Activated CD4-positive, alpha-beta T cell treated with anti-CD3 and anti-CD28 coated beads, Interleukin-2, Interleukin-6, amounts not matched to agents 100 ng/mL and 50 ng/mL, durations not matched to agents 16 hours and 8 hours (primary cell): ENCODE data around the gene IFNK.

Source experiments
- DNase-seq: peaks from one replicate; pipeline ENCODE4 v3.0.0-alpha.2; 2020

The IFNK gene

GRCh38 chr9:27539479-27540441 is 15.7 kb downstream of the IFNK start:
- no peak for DNase-seq

- DNase-seq: no peak
Observed at GRCh38 chr9:27540502-27540901, 16.4 kb downstream of the IFNK start.

- no peak for DNase-seq
Observed at GRCh38 chr9:27541740-27542139, 17.6 kb downstream of the IFNK start.

- DNase-seq: no peak
Observed at GRCh38 chr9:27542508-27542907, 18.4 kb downstream of the IFNK start.

GRCh38 chr9:27545471-27545870 is 21.4 kb downstream of the IFNK start:
- DNase-seq: no peak

GRCh38 chr9:27548055-27548741 is 24.1 kb downstream of the IFNK start:
- peak; percentile 34 for DNase-seq

- DNase-seq: no peak
Observed at GRCh38 chr9:27549196-27549755, 25.2 kb downstream of the IFNK start.

GRCh38 chr9:27554712-27555111 is 30.6 kb downstream of the IFNK start:
- no peak for DNase-seq

- no peak for DNase-seq
Observed at GRCh38 chr9:27556470-27556869, 32.4 kb downstream of the IFNK start.

- DNase-seq: no peak
Observed at GRCh38 chr9:27558307-27558706, 34.2 kb downstream of the IFNK start.

GRCh38 chr9:27560457-27560856 is 36.4 kb downstream of the IFNK start:
- DNase-seq: no peak

GRCh38 chr9:27561685-27562084 is 37.6 kb downstream of the IFNK start:
- peak; percentile 29 for DNase-seq

GRCh38 chr9:27563738-27564430 is 39.8 kb downstream of the IFNK start:
- no peak for DNase-seq

- no peak for DNase-seq
Observed at GRCh38 chr9:27564670-27565069, 40.6 kb downstream of the IFNK start.

- no peak for DNase-seq
Observed at GRCh38 chr9:27565696-27566095, 41.6 kb downstream of the IFNK start.

GRCh38 chr9:27566118-27566517 is 42.0 kb downstream of the IFNK start:
- no peak for DNase-seq

- no peak for DNase-seq
Observed at GRCh38 chr9:27569406-27569805, 45.3 kb downstream of the IFNK start.

- no peak for DNase-seq
Observed at GRCh38 chr9:27571011-27571410, 46.9 kb downstream of the IFNK start.

- DNase-seq: no peak
Observed at GRCh38 chr9:27572061-27572460, 48.0 kb downstream of the IFNK start.

- DNase-seq: peak; percentile 75
Observed at GRCh38 chr9:27572566-27572917, 48.5 kb downstream of the IFNK start.

- DNase-seq: peak; percentile 90
Observed at GRCh38 chr9:27572918-27573633, 49.0 kb downstream of the IFNK start, which contains the start of gene C9orf72. Gene C9orf72, minus strand, starts transcription at chr9:27573481. Its CDS starts 6,361 bp downstream, at chr9:27567120.
